GM10847 (cell line): Measurements from ENCODE around the gene VWCE.
"Not testable (repeated sequence)": the region's sequence is repeated elsewhere in the genome, so short reads cannot be mapped to it uniquely, and the experiment has no call there.

ENCODE experiments used
- POLR2A ChIP-seq: IDR thresholded peaks from 2 replicates; pipeline ENCODE4 v1.6.1; 2011; ENCODE audit not compliant: insufficient read length; ENCODE audit errors: extremely low read depth

VWCE gene

DNA sequence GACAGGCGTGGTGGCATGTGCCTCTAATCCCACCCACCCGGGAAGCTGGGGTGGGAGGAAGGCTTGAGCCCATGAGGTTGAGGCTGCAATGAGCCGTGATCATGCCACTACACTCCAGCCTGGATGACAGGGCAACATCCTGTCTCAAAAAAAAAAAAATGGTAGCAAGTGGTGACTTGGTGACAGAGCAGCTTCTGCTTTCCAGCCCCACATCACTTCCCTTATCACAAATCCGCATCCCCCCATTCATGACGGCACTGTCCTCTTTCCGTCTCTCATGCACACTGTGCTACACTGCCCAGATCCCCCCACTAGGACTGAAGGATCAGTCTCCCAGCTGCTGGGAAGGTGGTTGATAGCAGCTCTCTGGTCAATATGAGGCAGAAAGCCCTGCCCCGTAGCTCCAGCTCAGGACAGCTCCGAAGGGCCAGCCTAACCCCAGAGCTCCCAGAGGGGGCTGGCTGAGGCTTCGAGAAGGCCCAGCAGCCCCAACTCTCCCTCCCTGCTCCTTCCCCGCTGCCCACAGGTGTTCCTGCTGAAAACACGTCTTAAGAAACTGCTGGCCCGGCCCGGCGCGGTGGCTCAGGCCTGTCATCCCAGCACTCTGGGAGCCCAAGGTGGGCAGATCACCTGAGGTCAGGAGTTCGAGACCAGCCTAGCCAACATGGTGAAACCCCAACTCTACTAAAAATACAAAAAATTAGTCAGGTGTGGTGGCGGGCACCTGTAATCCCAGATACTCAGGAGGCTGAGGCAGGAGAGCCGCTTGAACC lies 38.2 kb downstream of the VWCE start:
- TF ChIP-seq POLR2A, result no peak

DNA sequence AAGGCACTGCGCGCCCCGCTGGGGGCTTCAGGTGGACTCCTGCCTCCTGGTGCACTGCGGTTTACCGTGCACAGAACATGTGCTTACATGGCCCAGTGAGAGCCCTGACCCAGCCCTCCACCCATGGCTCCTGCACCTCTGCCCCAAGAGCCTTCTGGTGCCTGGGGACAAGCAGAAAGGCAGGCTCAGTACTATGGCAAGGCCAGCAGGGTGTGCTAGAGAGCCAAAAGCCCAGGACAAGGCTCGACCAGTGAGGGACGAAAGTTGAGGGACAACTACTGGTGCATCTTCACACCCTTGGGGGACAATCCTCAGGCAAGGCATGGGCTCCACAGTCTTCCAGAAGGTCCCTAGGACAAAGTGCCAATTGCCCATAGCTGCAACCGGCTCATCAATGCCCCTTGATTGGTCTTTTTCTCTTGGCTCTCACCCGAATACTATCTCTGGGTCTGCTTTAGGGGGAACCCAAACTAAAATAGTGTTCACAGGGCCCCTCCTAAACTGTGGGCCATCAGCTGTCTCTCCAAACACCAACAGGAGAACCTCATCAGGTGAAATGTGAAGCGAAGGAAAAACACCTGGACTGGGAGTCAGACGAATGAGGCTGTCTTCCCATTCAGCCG lies 40.6 kb downstream of the VWCE start:
- TF ChIP-seq POLR2A, result no peak

DNA sequence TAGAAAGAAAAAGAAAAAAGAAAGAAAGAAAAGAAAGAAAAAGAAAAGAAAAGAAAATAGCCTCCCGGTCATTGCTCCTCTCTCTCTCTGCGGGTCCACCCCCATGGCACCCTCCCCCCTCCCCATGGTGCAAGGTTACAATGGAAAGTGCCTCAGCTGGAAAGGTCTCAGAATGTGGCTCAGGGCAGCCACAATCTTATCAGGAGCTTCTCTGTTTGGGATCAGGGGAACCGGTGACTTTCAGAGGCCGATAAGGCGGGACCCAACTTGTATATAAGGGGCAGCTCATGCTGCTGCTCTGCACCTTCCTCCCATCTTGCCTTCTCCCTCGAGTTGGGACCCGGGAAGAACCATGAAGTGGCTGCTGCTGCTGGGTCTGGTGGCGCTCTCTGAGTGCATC lies 54.2 kb downstream of the VWCE start, which contains the start of gene PGA5:
Gene PGA5 (plus strand): TSS at position 301 of the 400 bp plus-strand sequence. CDS start 52 bp downstream, at position 353.
- TF ChIP-seq POLR2A, result not testable (repeated sequence)

DNA sequence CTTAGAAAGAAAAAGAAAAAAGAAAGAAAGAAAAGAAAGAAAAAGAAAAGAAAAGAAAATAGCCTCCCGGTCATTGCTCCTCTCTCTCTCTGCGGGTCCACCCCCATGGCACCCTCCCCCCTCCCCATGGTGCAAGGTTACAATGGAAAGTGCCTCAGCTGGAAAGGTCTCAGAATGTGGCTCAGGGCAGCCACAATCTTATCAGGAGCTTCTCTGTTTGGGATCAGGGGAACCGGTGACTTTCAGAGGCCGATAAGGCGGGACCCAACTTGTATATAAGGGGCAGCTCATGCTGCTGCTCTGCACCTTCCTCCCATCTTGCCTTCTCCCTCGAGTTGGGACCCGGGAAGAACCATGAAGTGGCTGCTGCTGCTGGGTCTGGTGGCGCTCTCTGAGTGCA lies 73.1 kb downstream of the VWCE start, which contains the start of gene PGA4:
Gene PGA4 (plus strand): TSS at position 301 of the 400 bp plus-strand sequence. CDS start 54 bp downstream, at position 355.
- TF ChIP-seq POLR2A, result not testable (repeated sequence)
